ENCODE data around the gene LCN6. TPM values are rescaled to one million over a fixed set of nuclear protein-coding genes. Genes with fewer than 3 reads are reported as not detected.

The LCN6 gene
- total RNA-seq, 1 donor from 2014 or later = 22.2 TPM

GRCh38 chr9:136703276-136703860 lies 45.0 kb downstream of the LCN6 start:
- no peak for ATAC-seq
- intact Hi-C loops (cut with DNase I) = no loop called here
- no peak for DNase-seq (ENCODE audit: missing footprints)

GRCh38 chr9:136701668-136702053 lies 46.7 kb downstream of the LCN6 start:
- intact Hi-C loops (cut with DNase I) = no loop called here
- ATAC-seq = no peak
- no peak for DNase-seq (ENCODE audit: missing footprints)

GRCh38 chr9:136700959-136701667 lies 47.2 kb downstream of the LCN6 start:
- no peak for ATAC-seq
- no peak for DNase-seq (ENCODE audit: missing footprints)
- intact Hi-C loops (cut with DNase I) = no loop called here

- intact Hi-C loops (cut with DNase I) = no loop called here
- no peak for DNase-seq (ENCODE audit: missing footprints)
- ATAC-seq = no peak
Observed at GRCh38 chr9:136700304-136700703, 48.0 kb downstream of the LCN6 start.

- no peak for ATAC-seq
- no peak for DNase-seq (ENCODE audit: missing footprints)
- intact Hi-C loops (cut with DNase I) = no loop called here
Observed at GRCh38 chr9:136698635-136699246, 49.6 kb downstream of the LCN6 start.

DNA sequence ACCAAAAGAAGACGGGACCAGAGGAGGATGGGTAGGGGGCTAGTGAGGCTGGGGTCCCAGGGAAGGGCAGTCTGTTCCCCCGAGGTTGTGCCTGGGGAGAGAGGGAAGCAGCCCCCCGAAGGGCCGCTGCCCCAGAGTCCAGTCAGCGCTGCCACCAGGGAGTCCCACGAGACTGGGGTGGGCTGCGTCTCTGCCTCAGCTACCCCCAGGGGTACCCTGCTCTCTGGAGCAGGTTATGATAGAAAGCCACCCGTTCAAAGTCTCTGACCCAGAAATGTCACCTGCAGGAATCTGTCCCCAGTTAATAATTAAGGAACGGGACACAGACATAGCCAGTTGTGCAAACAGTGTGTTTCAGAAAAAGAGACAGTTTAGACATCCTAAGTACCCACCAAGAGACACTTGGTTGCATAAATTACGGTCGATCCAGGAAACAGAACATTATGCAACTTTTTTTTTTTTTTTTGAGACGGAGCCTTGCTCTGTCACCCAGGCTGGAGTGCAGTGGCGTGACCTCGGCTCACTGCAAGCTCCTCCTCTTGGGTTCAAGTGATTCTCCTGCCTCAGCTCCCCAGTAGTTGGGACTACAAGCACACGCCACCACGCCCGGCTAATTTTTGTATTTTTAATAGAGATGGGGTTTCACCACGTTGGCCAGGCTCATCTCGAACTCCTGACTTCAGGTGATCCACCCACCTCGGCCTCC lies 50.4 kb downstream of the LCN6 start:
- intact Hi-C loops (cut with DNase I) = no loop called here
- no peak for ATAC-seq
- DNase-seq (ENCODE audit: missing footprints) = no peak

DNA sequence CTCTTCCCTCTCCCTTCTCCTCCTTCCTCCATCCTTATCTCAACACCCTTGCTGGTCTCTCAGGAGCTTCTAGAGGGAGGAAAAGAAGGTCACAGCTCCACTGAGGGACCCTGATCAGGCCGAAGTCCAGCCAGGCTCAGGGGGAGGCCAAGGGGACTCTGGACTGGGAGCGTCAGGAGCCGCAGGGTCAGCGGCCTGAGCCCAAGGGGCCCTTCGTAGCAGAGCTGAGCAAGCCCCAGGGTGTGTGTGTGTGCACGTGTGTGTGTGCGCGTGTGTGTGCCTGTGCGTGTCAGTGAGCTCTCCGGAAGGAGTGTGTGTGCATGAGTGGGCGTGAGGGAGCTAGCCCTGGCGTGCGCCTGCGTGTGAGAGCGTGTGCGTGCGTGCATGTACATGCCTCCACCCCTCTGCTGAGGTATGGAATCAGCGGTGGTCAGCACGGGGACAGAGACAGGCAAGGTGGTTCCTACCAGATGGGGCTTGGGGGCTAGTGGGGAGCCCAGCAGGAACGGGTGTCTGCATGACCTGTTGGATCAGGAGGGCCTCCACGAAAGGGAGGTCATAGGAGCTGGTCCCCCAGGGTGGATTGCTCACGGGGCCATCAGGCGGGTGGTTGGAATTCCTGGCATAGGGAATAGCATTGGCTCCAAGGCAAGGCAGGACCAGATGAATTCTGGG lies 51.0 kb downstream of the LCN6 start:
- DNase-seq (ENCODE audit: missing footprints) (no peak), ATAC-seq (no peak)
- intact Hi-C loops (cut with DNase I) = no loop called here

DNA sequence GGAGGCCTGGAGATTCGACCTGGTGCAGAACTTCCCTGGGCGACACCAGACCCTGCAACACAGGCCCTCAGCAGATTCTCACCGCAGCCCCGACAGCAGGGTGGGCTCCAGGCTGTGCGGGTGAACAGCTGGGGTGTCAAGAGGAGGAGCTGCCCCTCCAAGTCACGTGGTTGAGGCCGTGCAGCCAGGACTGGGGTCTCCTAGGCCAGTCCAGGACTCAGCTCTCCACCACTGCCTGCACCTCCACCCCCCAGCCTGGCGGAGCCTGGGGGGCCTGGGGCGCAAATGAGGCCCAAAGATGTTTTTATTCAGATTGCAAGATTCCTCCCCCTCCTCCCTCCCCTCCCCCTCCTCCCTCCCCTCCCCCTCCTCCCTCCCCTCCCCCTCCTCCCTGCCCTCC lies 51.8 kb downstream of the LCN6 start:
- DNase-seq (ENCODE audit: missing footprints) = no peak

DNA sequence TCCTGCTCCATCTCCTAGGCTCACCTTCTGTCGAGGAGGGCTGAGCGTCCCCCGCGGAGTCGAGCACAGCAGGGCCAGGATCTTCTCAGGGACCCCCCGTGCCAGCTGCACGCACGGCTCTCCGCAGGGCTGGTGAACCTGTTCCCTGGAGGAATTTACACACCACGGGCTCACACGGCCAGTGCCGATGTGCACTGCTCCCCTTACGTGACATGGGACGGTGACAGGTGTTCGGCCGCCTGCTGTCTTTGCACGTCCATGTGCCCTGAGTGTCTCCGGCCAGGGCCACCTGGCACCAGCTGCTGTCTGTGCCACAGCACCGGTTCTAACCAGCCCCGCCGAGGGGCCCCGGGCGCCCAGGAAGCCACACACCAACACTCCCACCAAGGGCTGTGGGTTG lies 52.4 kb downstream of the LCN6 start:
- no peak for ATAC-seq
- intact Hi-C loops (cut with DNase I) = no loop called here
- DNase-seq (ENCODE audit: missing footprints) = no peak

More for the DNA sequence above, 51.8 kb downstream of the LCN6 start:
- intact Hi-C loops (cut with DNase I) = no loop called here
- no peak for ATAC-seq

DNA sequence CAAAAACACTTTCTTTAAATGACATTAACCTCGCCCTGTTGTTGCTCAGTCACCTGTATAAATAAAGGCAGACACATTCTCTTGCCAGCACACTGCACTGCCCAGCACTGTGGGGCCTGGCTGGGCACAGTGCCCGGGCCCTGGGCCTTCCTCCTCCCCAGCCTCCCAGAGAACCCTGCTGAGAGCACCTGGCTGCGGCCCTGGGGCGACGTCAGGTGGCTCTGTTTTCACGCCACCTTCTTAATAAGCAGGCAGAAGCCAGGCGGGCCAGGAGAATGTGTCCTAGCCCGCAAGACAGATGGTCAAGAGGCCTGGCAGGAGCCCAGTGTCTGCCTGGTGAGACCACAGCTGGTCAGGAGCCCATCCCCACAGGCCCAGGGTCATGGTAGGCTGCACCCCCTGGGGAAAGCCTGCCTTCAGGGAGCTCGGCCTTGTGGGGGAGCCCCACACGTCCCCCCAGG lies 52.9 kb downstream of the LCN6 start:
- intact Hi-C loops (cut with DNase I) = no loop called here
- ATAC-seq = peak; percentile 39
- no peak for DNase-seq (ENCODE audit: missing footprints)

GRCh38 chr9:136694872-136695247 lies 53.5 kb downstream of the LCN6 start:
- intact Hi-C loops (cut with DNase I) = loop anchor here (1.0 to 5.0 kb wide), 3 partner anchors 16 to 208 kb away; no protein-coding TSS in a partner anchor
- DNase-seq (ENCODE audit: missing footprints) = no peak
- ATAC-seq = no peak

- intact Hi-C loops (cut with DNase I) = loop anchor here (1.0 to 5.0 kb wide), 3 partner anchors 15 to 207 kb away; no protein-coding TSS in a partner anchor
- ATAC-seq (peak; percentile 30), DNase-seq (ENCODE audit: missing footprints) (no peak)
Observed at GRCh38 chr9:136694163-136694871, 54.0 kb downstream of the LCN6 start.

Small RNA genes lying within 50 kb of the gene (microRNA-seq; reads per million reads assigned to microRNA genes)
- not detected for gene MIR6722

Other genes starting within 250 kb of the LCN6 start
- 18.7 TPM for gene NOTCH1, start 202.5 kb downstream of the LCN6 start, total RNA-seq
- 72.0 TPM for gene EGFL7, start 85.6 kb downstream of the LCN6 start, total RNA-seq
- 57.9 TPM for gene AGPAT2, start 61.1 kb downstream of the LCN6 start, total RNA-seq
- gene DIPK1B, start 36.0 kb downstream of the LCN6 start, total RNA-seq = 16.4 TPM
- 11.3 TPM for gene LCN10, start 5.6 kb downstream of the LCN6 start, total RNA-seq
- gene LCN8, start 9.7 kb upstream of the LCN6 start, total RNA-seq = not detected
- gene LCN15, start 16.0 kb upstream of the LCN6 start, total RNA-seq = 0.46 TPM
- gene TMEM141, start 42.8 kb upstream of the LCN6 start, total RNA-seq = 75.9 TPM
- 1.6 TPM for gene CCDC183, start 47.8 kb upstream of the LCN6 start, total RNA-seq
- 69.5 TPM for gene RABL6, start 59.4 kb upstream of the LCN6 start, total RNA-seq
- gene AJM1, start 94.0 kb upstream of the LCN6 start, total RNA-seq = 8.6 TPM
- gene PHPT1, start 100.9 kb upstream of the LCN6 start, total RNA-seq = 358 TPM
- 12.8 TPM for gene MAMDC4, start 103.8 kb upstream of the LCN6 start, total RNA-seq
- gene EDF1, start 117.8 kb upstream of the LCN6 start, total RNA-seq = 358 TPM
- 12.6 TPM for gene TRAF2, start 138.0 kb upstream of the LCN6 start, total RNA-seq
- gene FBXW5, start 196.2 kb upstream of the LCN6 start, total RNA-seq = 143 TPM
- gene C8G, start 196.7 kb upstream of the LCN6 start, total RNA-seq = 1.3 TPM
- gene LCN12, start 203.7 kb upstream of the LCN6 start, total RNA-seq = 2.9 TPM
- gene PTGDS, start 229.0 kb upstream of the LCN6 start, total RNA-seq = 6,282 TPM
- 8.6 TPM for gene LCNL1, start 234.5 kb upstream of the LCN6 start, total RNA-seq
- gene PAXX, start 243.9 kb upstream of the LCN6 start, total RNA-seq = 26.9 TPM
- gene CLIC3, start 248.0 kb upstream of the LCN6 start, total RNA-seq = 1.1 TPM